Smooth muscle cell of the brain vasculature (primary cell): ENCODE results near the gene TICRR.

Experiments used
- DNase-seq: peaks from one replicate; pipeline ENCODE4 v3.0.0-alpha.2; 2012; ENCODE audit warnings: low read depth, low spot score

The TICRR gene

DNA sequence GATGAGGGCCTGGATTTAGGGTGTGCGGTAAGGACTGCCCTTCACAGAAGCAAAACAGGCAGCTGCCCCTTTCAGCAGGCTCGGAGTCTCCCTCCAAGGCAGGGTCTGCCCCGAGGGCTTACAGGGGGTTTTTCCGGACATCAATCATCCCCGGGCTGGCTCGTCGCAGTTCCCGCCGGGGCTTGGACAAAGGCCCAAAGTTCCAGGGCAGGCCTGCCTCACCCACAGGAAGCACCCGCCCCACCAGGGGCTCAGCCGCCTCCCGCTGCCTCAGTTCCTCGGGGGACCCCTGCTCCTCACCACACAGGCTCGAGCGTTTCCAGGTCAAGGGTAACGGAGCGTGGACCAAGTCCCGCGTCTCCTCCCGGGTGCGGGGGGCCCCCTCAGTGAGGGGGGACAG lies 53.0 kb downstream of the TICRR start:
- no peak for DNase-seq

DNA sequence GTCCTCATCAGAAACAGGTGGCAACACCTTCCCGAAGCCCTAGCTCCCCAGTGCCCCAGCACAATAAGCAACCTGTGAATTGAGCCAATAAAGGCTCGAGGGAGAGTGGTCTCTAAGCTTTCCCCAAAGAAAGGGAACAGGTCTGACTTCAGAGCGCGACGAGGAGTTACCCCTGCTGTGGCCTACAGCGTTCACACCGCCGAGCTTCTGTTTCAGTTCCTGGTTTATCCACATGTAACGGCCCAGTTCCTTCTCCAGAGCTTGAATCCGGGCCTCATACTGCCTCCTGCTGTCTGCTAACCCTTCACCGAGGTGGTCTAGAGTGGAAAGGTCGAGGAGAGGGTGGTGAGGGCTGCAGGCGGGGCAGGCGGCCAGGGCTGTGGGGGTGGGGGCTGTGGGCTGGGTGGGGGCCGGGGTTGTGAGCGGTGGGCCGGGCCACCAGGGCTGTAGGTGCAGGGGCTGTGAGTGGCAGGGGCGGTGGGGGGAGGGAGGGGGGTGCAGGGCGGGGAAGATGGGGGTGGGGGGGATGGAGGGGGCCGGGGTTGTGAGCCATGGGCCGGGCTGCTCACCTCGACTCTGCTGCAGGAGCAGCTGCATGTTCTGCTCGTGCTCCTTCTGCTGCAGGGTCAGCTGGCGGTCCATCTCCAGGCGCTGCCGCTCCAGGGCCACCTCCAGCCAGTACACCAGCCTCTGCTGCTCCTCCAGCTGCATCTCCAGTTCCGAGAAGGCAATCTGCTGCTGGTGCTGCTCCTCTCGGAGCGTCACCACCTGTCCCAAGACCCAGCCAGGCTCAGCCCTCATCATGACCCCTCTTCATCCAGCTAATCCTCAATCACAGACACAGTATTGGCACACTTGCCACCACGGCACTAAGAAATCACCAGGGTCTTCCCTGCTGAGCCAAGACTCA lies 53.8 kb downstream of the TICRR start:
- DNase-seq = no peak

DNA sequence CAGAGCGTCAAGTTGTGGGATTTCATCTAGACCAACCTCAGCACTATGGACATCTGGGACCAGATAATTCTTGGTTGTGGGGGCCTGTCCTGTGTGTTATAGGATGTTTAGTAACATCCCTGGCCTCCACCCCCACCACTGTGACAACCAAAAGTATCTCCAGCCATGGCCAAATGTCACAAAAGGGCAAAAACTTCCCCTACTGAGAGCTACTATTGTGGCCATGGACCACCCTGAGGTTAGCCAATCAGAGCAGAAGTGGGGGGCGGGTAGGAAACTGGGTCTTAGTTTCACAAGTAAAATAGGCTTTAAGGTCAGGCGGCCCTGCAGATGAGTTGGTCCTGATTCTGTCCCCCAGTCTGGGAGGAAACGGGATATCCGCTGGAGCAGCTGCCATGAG lies 54.6 kb downstream of the TICRR start:
- DNase-seq = no peak

DNA sequence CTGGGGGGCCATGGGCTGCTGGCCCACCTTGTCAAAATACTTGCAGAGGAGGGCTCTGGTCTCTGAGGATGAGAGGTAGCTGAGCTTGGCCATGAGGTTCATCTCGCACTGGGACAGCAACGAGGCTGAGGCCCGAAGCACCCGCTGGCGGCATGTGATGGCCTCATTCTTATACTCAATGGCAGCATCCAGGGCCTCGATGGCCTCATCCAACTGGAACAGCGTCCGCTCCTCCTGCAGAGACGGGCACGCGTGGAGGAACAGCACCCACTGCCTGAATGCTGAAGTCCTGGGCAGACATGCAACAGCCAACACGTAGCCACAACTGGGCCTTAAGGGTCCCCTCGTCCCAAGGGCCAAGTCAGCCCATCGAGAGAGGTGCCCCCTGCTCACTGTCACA lies 55.0 kb downstream of the TICRR start:
- no peak for DNase-seq

DNA sequence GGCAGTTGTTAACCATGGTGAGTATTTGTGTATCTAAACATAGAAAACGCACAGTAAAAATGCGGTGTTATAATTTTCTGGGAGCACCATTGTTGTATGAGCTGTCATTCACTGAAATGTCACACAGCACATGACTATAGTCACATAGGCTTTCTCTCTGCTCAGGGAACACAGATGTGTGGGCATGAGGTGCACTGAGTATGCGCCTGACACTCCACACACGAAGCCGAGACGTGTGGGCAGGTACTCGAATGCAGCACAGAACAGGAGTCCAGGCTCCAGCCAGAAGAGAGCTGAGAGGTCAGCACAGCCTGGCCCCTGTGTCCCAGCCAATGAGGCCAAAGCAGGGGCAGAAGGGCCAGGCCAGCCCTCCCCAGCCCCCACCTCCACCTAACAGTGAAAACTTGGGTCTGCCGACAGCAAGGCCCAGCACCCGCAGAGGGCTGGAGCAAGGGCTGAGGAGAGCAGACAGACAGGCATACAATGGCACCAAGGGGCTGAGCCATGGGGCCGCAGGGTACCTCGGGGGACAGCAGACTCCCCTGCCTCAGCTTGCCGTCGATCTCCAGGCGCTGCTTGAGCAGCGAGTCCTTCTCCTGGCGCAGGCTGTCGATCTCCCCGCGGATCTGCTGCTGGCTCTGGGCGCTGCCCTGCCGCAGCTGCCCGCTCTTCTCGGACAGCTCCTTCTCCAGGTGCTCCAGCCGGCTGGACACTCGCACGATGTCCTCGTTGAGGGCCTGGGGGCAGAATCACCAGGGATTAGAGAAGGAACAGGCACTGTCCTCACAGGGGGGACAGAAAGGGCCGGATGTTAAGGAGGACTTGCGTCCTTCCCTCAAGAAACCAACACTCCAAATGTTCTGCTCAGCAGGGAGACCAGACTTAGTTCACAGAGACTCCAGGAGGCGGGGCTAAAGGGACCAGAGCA lies 56.0 kb downstream of the TICRR start:
- DNase-seq = no peak

DNA sequence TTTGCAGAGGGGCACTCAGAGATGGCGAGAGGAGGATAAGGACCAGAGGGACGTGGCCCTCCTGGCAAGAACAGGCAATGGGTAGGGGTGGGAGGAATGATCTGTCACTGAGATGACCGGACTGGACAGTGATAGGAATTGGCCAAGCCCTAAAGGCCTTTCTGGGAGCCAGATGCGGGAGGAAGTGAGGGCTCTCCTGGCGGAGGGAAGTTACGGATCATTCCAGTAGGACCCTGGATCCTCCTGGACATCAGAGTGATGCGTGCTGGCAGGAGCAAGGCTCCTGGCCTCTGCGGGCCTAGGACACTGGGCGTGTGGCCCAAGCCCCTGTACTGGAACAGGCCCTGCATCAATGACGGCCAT lies 56.6 kb downstream of the TICRR start:
- no peak for DNase-seq

DNA sequence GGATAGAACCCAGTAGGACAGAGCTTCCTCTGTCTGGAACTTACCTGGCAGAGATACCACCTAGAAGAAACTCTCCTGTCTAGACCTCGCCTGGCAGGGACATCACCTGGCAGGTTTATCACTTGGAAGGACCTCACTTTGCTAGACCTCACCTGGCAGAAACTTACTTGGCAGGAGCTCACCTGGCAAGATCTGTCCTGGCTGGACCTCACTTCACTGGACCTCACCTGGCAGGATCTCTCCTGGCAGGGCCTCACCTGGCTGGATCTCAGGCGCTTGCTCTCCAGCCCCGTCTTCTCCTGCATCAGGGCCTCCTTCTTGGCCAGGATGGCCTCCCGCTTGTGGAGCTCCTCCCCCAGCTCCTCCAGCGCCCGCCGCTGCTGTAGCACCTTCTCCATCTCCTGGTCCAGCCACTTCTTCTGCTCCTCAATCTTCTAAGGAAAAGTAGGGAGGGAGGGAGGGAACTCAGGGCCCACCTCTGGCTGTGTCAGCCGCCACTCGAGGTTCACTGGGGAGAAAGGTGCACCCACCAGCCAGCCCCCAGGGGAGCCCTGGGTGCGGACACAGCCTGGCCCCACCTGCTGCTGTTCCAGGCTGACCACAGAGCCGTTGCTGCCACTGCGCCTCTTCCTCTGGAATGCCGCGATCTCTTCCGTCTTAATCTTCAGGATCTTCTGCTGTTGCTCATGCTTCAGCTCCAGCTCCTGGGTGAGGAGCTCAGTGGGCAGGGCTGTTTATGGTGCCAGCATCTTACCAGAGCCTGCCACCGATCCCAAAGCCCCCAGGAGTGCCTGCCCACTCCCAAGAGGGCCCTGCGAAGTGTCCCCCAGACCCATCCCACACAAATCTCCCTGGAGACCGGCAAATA lies 57.5 kb downstream of the TICRR start:
- no peak for DNase-seq

DNA sequence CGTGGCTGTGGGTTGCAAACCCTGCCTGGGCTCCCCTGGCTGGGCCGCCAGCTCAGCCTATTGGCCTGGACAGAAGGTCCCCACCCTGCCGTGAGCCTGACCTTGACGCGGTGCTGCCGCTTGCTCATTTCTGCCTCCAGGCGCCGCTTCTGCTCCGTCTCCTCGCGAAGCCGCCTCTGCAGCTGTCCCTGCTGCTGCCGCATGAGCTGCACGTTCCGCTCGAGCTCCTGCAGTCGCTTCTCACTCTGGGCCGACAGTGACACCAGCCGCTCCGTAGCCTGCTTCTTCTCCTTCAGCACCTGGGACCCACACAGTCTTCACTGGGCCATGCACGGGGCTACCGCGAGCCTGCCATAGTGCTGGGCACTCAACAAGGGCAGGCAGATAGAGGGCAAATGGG lies 58.3 kb downstream of the TICRR start:
- DNase-seq = no peak

DNA sequence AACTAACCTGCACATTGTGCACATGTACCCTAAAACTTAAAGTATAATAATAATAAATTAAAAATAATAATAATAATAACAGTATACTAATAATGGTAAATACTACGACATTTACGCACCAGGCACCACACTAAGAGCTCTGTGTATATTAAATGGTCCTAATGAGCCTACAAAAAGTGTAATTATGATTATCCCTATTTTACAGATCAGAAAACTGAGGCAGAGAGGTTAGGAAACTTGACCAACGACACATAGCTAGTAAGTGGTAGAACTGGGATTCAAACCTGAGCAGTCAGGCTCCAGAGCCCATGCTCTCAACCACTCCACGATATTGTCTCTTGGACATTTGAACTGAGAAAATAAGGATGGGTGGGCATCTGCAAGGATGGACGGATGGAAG lies 65.0 kb downstream of the TICRR start:
- no peak for DNase-seq

DNA sequence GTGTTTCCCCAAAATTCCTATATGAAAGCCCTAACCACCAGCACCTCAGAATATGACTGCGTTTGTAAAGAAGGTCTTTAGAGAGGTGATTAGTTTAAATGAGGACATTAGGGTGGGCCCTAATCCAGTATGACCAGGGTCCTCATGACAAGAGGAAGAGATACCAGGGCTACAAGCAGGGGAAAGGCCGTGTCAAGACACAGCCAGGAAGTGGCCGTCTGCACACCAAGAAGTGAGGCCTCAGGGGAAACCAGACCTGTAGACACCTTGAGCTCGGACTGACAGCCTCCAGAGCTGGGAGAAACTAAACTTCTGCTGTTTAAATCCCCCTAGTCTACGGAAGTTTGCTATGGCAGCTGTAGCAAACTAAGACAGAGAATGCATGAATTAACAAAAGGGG lies 65.8 kb downstream of the TICRR start:
- no peak for DNase-seq

DNA sequence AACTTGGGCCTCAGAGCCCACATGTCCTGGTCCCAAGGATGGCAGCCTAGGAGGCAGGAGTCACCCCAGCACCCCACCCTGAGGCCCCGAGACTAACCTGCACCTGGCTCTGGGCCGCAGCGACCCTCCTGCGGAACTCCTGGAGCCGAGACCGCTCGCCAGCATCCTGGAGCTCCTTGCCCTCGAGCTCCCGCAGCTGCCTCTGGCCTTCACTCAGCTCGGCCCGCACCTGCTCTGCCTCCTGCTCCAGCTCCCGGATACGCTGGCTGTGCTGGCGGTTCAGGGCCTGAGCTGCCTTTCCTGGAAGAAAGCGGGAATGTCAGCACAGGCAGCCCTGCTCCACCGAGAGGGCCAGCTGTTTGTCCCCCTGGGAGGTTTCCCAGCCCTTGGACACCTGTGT lies 66.8 kb downstream of the TICRR start:
- DNase-seq = no peak

DNA sequence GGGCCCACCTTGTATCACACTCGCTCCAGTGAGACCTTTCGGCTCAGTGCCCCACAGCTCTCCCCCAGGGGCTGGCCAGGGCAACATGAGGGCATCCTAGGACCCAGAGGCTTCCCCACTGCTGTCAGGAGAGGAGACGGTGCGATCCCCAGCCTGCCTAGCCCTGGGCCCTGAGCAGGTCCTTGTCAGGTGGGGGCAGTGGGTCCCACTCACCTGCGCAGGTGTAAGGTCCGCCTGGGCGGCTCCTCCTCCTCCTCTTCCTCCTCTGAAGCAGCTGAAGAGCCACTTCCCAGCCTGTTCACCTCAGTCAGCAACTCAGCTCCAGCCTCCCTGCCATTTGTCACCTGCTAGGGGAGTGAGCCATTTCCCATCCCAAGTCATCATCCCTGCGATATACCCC lies 70.4 kb downstream of the TICRR start:
- DNase-seq = no peak

DNA sequence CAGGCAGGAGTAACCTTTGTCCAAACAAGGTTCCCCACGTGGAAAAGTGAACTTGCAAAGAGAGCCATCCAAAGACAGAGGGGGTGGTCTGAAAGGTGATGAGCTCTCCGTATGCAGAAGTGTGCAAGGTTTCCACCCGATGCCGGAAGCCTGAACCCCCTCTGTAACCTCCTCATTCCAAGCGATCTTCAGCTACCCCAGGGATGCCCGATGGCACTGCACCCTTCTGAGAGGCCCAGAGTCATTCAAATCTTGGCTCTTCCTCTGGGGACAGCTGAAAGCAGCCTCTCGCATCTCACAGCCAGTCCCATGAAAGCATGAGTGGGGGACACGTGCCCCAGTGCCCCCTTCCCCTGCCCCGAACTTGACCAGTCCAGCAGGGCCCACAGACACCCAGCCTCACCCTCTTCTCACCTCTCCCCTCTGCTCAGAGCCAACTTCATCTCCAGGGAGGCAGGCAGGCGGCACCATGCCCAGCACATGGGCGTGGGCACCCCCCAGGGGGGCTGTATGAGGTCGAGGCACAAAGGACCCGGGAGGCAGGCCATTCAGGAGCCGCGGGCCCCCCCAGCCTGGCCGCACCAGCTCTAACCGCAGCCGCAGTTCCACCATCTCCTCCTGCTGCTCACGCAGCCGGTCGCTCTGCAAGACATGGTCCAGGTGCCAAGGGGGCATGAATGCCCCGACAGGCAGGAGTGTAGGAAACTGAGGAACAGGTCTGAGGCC lies 71.3 kb downstream of the TICRR start:
- no peak for DNase-seq

DNA sequence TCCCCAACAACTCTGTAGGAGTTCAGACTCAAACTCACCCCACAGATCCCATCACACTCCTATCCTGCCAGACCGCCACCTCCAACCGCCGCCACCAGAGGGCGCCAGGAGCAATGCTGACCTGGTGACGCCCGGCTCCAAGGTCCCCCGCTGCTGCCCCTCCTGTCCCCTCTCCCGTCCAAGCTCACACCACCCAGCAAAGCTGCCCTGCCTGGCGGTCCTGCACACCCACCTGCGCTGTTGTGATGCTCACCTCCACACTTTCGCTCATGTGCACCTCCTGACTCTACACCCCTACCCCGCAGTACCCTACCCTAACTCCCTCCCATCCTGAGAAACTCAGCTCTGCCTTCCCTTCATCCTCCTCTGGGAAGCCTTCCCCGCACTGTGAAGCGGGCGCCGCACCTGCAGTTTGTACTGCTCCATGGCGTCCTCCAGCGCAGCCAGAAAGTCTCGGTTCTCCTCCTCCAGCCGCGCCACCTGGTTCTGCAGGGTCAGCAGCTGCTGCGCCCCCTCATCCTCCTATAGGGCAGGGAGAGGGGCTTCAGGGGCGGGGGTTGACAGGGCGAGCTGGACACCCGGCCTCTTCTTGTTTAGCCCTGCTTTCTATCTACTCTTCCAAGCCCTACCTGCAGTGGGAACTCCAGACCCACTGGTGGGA lies 72.1 kb downstream of the TICRR start:
- DNase-seq = no peak

DNA sequence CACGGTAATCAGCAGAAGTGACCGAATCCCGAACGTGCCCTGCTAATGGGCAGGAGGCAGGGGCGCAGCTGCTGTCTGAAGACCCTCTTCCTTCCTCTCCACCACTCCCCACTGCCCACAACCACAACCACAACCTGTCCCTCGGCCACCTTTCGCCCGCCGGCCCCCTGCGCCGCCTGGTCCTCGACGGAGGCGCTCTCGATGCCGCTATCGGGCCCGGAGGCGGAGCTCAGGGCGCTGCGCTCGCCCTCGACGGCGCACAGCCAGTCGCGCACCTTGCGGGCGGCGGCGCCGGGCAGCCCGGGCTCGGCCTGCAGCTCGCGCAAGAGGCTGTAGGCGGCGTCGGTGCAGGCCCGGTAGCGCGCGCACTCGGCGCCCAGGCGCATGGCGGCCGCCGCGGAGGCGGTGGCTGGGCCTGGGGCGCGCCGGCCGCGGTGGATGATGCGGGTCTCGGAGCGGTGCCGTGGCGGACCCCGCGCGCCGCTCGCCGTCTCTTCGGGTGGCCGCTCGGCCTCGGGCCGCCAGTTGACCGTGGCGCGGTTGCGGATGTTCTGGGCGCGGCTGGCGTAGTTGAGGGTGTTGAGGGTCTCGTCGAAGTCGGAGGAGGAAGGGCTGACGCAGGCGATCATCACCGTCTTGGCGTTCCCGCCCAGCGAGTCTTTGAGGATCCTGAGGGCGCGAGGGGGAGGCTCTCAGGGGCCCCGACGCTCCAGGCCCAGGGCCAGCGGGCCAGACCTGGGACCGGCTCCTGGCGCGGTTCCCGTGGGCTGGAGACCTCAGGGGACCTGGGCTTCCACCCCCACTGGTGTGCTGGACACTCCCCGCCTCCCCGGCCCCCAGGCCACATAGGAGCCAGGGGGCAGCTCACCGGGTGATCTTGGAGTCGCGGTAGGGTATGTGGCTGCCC lies 73.1 kb downstream of the TICRR start:
- DNase-seq = no peak

DNA sequence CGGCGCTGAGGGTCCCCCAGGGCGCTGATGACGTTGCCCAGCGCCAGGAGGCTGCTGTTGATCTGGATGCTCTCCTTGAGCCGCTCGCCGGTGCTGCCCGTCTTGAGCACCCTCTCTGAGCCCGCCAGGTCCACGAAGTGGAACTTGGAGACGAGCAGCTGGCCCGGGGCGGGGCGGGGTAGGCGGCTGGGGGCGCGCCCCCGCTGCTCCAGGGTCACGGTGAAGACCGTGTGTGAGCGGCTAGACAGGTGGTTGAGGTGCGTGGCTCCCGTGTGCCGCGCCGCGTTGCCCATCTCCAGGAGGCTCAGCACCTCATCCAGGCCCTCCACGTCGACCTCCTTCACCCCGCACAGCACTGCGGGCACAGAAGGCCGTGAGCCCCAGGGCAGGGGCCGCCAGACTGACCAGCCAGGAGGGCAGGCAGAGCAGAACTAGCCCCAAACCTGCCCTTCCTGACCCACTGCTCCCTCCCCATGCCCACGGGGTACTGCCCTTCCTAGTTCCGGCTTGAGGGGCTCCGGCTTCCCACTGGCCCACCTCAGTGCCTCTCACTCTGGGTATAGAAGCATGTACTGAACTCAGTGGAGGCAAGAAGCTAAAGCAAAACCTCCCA lies 73.8 kb downstream of the TICRR start:
- DNase-seq = no peak

DNA sequence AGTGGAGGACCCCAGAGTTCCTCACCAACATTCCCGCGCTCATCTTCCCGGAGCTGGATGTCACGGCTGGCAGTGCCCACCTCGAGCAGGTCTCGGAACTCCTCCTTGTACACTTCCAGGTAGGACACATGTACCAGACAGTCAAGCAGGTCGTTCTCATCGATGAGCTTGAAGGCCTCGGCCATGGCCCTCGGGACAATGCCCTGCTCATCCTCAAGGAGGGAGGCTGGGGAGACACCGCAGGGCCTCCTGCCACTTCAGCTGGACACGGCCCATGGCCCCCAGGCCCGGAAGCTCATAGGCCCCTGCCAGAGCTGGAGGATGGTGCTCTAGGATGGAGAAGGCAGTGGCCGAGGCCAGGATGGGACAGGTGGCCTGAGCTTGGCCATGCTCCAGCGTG lies 74.4 kb downstream of the TICRR start:
- no peak for DNase-seq

DNA sequence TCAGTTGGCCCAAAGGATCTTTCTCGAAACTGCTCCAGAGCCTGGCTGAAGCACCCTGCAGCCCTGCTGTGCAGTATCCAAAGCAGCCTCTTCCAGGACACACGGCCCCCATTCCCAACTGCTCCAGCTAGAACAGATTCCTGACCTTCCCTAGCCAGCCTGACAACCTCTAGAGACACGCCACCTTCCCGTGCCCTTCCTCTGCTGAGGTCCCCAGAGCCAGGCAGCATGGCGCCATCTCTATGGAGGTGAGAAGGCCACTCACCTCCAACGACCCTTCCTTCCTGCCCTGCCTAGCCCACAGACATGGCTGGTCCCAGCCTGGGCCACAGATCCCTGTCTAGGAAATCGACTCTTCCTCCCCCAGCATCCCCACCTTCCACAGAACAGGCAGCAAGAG lies 76.9 kb downstream of the TICRR start:
- DNase-seq = no peak

DNA sequence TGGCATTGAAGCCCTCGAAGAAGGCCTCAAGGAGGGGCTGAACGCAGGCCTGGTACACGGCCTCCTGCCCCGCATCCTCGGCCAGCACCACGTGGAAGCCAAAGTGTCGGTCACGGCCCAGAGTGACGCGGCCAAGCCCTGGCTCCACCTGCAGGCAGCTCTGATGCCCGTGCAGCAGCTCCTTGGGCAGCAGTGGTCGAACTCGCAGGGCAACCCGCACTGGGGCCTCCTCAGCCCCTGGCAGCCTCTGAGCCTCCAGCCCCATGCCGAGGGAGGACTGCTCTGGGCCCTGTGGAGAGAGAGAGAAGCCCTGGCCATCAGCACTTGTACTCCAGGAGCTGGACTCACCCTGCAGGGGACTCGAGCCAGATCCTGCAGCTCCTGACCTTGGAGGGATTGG lies 77.4 kb downstream of the TICRR start:
- no peak for DNase-seq
